Central memory CD4-positive, alpha-beta T cell (primary cell): ENCODE data around the gene LMBRD2.
A peak's percentile ranks its signal among the peaks of the same experiment; 100 is the strongest.
"Not testable (repeated sequence)": the region's sequence is repeated elsewhere in the genome, so short reads cannot be mapped to it uniquely, and the experiment has no call there.

ENCODE experiments used
- DNase-seq: peaks from one replicate; pipeline ENCODE4 v3.0.0; 2022
- total RNA-seq, 3 experiments: gene quantifications; one replicate each; lab custom pipeline; 2026; lab: John Stamatoyannopoulos, UW

Gene LMBRD2
- 33.6 to 57.7 (median 40.9) reads per million in 3 experiments for total RNA-seq

DNA sequence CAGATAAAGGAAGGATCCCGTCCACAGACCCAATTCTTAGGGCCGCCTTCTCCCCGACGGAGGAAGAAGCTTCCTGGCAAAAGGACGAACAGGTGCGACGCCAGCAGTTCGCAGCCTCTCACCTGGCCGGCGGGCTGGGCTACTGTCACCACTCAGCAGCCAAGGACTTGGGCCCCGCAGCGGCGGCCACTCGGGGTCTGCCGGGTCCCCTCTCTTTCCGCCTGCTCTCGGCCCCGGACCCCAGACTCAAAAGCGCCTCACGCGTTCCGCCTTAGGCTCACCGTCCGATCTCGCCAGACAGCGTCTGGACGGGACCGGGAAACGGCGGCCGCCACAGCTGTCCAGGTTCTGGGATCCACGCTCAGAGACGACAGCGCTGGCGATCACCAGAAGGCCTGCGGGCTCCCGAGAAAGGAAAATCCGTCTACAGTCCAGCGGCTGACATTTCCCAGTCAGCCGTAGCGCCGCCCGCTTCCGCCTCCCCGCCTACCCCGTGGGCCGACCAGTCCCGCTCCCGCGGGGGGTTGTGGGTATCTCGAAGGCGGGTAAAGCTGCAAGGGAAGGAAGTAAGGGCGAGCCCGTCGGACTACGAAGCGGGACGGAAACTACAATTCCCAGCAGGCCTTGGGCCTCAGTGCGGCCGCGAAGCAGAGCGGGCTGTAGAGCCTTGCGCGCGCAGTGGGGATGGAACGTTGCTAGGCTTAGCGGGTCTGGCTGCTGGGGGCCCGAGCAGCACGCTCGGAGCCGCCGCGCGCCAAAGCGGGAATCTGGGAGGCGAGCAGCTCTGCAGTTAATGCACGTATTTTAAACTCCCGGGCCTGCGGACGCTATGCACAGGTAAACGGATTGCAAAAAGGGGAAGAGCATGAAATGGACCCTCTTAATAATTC lies at the start of gene LMBRD2, which contains the start of gene SKP2:
Gene LMBRD2, minus strand, starts transcription at position 454 of the 890 bp plus-strand sequence. CDS start 8,538 bp downstream, outside the sequence.
Gene SKP2, plus strand, starts transcription at position 678 of the 890 bp plus-strand sequence. Its CDS starts 152 bp downstream, at position 830.
- DNase-seq: peak; percentile 97

DNA sequence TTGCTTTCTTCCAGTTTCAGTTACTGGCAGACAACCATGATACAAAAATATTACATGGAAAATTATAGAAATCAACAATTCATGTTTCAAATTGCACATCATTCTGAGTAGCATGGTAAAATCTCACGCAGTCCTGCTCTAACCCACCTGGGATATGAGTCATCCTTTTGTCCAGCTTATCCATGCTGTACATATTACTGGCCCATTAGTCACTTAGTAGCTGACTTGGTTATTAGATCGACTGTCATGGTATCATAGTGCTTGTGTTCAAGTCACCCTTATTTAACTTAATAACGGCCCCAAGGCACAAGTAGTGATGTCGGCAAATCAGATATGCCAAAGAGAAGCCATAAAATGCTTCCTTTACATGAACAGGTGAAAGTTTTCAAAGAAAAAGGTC lies 48.8 kb upstream of the LMBRD2 start:
- DNase-seq: no peak

DNA sequence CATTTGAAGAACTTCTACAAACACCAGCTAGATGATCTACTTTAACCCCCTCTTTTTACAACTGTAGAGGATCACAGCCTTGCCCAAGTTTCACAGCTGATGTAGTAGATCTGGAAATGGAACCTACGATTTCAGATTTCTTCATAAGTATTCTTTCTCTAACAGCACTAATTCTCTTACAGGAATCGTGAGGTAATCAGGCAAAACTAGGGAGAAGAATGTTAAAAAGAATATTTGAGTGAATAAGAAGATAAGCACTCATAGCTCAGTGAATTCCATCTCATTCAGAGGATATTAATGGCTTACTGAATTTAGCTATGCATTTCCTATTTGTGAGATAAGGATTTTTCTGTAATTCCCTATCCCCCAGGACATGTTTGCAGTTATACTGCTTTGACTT lies 47.9 kb upstream of the LMBRD2 start:
- no peak for DNase-seq

DNA sequence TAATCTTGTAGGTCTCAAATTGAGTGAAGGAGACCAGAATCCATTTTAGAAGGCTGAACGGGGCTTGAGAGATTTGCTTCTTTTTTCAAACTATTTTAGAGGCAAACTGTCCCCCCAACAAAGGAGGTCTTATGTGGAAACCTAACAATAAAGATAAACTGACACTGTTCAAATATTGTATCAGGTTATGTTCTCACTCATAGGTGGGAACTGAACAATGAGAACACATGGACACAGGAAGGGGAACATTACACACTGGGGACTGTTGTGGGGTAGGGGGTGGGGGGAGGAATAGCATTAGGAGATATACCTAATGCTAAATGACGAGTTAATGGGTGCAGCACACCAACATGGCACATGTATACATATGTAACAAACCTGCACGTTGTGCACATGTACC lies 47.1 kb upstream of the LMBRD2 start:
- DNase-seq: not testable (repeated sequence)

DNA sequence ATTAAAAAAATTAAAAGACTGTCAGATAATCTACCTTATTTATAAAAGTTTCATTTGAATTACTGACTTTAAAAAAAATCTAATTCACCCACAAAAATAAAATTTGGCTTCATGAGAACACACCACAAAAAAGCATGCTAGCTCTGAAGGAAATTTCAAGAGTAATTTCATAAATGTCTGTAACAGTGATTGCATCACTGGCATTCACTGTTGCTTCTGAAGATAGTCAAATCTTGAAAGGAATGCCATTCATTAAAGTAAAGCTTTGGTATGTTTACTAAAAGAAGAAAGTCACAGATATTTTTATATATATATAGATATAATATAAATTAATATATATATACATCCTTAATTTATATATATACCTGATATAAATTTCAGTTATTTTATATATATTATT lies 46.6 kb upstream of the LMBRD2 start:
- no peak for DNase-seq

DNA sequence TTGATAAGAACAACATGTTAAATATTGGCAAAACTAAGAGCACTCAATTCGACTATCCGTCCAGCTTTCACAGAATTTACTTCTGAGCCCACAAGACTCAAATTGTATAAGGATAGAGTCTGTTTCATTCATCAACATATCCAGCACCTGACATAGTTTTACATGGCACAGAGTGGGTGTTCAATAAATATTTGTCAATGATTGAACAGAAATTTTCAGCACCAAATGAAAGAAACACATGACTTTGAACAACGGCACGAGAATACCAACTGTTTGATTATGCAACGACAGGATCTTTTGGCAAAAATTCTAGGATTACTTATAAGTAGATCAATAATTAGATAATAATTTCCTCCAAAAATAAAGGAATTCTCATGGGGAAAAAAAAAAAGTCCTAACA lies 42.1 kb upstream of the LMBRD2 start:
- no peak for DNase-seq

DNA sequence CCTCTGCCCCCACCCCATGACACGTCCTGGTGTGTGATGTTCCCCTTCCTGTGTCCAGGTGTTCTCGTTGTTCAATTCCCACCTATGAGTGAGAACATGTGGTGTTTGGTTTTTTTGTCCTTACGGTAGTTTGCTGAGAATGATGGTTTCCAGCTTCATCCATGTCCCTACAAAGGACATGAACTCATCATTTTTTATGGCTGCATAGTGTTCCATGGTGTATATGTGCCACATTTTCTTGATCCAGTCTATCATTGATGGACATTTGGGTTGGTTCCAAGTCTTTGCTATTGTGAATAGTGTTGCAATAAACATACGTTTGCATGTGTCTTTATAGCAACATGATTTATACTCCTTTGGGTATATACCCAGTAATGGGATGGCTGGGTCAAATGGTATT lies 32.7 kb upstream of the LMBRD2 start:
- DNase-seq: not testable (repeated sequence)

DNA sequence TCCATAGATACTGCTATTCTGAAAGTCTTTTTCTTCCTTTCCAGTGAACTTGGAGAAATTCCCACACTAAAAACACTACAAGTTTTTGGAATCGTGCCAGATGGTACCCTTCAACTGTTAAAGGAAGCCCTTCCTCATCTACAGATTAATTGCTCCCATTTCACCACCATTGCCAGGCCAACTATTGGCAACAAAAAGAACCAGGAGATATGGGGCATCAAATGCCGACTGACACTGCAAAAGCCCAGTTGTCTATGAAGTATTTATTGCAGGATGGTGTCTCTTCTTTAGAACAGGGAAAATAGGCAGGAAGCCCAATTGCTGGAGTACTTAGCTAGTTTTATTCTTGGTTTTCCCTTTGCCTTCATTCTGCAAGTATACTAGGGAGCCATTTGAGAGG lies 30.1 kb upstream of the LMBRD2 start:
- DNase-seq: no peak

DNA sequence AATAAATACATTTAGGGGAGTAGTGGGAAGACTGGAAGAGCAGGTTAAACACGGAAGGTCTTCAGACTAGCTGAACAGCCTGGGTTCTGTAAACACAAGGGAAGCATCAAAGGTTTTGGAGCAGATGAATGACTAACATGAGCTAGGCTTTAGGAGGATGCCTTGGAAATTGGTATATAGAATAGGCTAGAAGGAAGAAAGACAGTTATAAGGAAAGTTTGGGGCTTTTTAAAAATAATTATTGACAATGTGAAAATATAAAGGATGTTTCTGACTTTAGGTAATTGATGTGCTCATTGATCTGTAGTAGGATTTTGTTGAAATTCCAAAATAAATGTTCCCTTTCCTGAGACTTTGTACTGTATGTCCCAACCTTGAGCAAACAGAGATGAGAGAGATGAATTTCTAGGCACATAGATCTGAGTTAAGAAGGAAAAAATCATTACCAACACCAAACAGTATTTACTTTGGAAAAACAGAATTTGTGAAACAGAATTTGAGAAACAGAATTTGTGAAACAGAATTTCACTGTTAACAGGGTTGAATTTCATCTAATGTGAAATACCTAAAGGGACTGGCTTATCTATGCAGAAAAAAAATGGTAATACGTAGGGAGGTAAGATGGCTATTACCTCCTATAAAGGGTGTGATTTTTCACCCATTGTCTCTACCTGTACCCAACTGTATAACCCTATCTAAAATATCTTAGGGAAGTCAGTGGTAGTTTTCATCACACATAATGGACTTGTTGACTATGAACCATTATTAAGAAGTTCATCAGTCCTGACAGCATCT lies 29.1 kb upstream of the LMBRD2 start:
- DNase-seq: no peak

DNA sequence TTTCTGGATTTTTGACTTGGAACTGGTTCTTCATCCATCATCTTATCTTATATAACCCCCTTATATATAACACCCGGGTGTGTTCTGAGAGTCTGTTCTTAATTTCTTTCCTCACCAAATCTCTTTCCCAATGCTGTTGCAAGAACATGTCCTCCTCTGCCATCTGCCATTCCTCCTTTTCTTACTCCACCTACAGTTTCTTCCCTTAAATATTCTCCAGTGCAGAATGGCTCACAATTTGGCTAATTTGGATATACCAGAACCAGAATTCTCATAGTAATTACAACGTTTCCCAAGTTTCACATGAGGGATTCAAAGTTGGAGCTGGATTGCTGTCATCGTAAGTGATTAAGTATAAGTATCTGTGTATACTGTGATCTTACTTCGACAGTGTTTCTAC lies 28.3 kb upstream of the LMBRD2 start:
- DNase-seq: no peak

DNA sequence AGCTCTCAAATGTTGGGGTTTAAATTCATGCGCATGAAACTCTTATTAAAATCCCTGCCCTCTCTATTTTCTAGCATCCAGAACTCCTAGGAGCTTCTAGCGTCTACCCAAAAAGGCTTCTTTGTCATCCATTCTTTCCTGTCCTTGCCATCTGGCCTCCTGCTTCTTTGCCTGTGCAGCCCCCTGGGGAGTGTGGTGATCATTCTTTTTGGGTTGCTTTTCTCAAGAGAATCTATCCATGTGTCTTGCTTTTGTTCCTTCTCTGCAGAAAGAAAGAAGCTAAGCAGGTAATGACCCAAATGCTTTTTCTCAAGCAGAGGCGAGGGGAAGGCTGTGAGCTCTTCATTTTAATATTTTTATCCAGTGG lies 26.8 kb upstream of the LMBRD2 start:
- no peak for DNase-seq

DNA sequence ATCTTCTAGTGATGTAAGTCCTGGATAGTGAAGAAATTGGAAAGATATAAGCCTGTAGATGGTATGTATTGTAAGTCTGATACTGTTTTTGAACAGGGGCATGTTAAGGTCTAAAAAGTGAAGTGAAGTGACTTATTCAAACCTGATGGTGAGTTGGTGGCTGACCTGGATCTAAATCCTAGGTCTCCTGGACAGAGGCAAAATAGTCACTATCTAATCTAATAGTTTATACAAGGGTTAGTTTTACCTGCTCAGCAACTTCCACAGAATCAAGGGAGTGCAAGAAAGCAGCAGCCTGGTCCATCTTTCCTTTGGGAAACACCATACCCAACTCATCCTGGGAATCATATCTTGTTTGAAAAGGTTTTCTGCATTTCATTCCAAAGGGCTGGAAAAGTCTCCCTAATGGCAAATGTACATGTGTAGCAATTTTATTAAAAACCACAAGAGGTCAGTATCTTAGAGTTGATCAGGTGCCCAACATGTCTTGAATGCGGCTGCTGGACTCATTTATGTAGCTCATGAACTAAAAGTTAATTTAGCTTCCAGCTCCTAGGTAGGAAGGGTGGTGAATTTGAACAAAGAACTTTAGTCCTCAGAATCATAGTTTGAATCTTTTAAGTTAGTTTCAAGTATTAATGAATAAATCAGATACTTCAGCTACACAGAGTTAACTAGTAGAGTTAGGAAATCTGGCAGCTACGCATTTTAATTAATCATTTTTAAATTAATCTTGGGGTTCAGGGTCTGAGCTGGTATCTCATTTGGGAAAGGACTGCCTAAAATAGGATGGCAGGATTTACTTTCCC lies 26.2 kb upstream of the LMBRD2 start:
- no peak for DNase-seq

DNA sequence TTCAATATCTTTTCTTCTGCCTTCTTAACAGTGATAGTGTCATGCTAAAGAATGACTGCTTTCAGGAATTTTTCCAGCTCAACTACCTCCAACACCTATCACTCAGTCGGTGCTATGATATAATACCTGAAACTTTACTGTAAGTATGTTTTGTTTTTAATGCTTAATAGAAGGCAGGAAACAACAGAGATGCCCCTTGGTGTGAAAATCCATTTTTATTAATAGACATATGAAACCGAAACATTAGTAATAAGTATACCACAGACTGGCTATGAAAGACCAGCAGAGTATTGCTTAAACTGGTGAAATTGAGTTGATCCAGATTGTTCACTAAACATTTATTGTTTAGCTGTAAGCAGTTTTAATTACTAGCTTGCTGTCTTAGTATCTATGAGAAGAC lies 25.5 kb upstream of the LMBRD2 start:
- DNase-seq: no peak

DNA sequence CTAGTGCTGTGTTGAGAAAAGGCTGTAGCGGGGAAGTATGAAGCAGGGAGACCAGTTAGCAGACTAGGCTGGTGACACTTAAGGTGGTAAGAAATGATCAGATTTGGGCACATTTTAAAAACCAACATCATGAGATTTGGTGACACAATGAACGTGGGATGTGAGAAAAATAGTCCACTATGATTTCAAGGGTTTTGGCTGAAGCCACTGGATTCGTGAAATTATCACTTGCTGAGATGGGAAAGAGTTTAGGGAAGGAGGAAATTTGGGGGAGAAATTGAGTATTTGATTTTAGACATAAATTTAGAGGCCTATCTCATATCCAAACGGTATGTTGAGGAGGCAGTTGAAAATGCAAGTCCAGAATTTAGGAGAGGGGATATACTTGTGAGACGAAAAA lies 23.4 kb upstream of the LMBRD2 start:
- no peak for DNase-seq

DNA sequence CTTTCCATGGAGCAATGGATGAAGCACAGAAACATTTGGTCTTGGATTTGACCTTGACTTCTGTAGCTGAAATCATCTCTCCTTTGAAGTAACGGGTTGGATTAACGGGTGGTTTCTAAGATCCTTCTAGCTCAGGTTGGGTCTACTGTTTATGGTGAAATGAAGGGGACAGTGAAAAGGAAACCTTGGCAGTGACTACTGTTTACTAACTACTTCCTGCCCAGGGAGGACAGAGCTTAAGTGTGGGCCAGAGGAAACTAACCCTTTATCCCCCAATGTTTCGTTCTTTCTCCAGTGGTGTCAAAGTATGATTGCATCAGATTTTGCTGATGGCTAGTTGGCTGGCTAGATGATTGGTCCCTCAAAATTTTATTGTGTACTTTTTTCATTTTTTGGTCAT lies 22.4 kb upstream of the LMBRD2 start:
- no peak for DNase-seq

DNA sequence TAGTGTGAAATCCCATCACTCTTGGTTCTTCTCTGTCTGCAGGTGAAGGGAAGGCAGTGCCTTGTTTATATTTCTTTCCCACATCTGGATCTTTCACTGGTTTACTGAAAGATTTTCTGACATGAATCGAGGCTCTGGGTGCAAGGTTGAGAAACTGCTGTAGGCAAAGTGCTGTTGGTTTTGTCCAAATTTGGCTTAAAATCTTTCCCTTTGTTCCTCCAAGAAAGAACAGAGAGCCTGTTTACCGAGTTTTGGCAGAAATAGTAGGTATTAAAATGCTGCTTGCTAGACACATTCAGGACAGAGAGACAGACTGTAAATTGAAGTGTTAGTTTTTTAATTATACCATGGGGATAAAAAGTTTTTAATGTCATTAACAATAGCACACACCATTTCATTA lies 21.7 kb upstream of the LMBRD2 start:
- no peak for DNase-seq

DNA sequence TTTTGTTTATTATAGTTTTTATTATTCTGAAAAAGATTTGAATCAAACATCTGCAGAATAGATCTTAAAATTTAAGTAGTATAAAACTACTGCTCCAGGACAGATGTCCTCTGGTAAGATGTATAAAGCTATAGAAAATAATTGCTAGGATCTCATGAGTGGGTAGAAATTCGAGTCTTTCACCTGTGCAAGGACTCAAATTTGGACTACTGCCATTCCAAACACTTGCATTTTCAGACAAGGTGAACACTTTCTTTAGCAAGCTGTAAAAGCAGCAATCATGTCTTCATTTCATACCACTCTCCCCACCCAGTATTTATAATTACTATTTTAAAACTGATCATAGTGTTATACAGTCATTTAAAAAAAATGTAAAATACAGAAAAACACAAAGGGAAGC lies 20.9 kb upstream of the LMBRD2 start:
- no peak for DNase-seq

DNA sequence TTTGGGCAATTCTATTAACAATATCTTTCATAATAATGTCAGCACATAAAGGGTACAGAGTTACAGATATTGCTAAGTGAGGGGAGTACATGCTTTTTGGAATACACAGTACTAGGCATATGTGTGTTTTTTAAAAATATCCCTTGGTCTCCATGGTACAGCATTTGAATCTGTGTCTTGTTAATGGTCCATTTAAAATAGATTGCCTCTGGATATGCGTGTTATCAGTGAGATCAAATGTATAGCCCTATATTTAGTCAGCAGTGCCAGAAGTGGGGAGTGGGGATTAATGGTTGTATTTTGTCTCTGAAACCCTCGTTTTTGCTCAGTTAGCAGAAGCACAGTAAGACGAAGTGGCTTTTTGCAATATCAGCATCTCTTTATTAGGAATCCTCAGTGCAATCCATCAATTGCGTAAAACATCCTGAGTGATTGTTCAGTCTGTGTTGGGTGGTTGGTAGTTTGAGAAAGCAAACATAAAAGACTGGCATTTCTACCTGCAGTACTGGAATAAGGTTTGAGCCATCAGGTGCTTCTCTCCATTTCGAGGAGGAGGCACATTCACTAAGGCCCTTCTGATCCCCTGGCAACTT lies 19.2 kb upstream of the LMBRD2 start:
- DNase-seq: no peak

DNA sequence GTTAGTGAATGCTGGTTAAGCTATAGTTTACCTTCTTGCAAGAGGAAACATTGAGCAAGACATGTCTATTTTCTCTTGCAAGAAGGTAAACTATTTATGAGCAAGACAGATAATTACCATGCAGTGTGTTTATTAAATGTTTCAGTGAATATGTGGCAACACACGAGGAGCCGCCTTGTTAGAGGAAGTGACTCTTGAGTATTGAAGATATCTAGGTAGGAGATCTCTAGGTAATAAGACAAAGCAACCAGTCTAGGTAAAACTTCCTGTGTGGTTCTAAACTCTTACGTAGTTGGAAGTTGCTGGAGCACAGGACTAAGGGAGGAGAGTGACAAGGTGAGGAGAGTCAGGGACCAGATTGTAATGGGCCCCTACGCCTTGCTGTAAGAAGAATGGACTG lies 17.1 kb upstream of the LMBRD2 start:
- DNase-seq: peak; percentile 44

DNA sequence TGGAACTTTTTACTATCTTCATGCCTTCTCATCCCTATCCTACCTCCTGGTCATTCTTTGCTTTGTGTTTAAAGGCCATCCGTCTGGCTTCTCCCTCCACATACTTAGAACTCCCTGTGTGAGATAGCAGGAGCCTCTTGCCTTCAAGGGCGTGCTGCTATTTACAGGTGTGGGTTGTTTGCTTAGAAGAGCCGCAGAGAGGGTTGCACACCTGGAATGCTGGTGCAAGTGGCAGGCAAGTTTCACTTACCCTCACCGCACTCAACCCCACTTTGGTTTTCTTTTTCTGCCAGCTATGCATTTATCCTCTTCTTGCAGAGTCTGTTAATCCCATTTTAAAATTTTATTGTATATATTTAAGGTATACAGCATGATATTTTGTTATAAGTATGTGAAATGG lies 12.8 kb upstream of the LMBRD2 start:
- no peak for DNase-seq

DNA sequence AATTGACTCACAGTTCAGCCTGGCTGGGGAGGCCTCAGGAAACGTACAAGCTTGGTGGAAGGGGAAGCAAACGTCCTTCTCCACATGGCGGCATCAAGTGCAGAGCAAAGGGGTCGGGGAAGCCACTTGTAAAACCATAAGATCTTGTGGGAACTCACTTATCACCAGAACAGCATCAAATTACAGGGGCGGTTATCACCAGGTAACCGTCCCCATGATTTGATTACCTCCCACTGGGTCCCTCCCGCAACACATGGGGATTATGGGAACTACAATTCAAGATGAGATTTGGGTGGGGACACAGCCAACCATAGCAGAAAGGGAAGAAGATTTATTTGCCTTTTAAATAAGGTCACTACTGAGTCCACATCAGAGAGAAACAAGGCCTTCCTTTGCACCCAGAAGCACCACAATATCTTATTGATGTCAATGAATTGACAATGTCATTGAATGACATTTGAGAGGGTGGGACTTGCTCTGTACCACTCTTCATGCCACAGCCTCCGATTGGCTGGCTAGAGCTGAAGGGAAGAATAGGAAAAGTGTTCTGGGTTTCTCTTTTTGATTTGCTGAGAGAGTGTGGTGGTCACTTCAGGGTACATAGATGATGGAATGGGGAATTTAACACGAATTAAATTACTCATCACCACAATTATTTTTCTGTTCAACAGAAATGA lies 11.3 kb upstream of the LMBRD2 start:
- no peak for DNase-seq

DNA sequence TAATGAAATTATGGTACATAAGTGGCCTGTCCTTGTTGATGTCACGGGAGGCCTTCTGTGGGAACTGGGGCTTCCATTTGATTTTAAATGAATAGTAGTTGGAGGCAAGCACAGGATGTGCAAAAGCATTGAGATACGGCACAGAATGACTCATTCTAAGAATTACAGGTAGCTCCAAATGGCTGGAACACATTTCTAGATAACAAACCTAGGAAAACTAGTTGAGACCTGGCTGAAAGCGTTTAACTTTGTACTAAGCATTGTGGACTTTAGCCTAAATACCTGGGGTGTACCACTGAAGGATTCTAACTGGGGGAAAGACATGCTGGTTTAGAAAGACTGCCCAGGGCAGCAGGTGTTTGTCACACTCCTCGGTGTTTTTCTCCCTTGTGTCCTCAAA lies 9.7 kb upstream of the LMBRD2 start:
- no peak for DNase-seq
